Muscle layer of duodenum (tissue), 2 donors: ENCODE measurements around the gene SIL1.
"Not testable (repeated sequence)": the region's sequence is repeated elsewhere in the genome, so short reads cannot be mapped to it uniquely, and the experiment has no call there.

ENCODE experiments used
- H3K27ac ChIP-seq: one replicate; pipeline ENCODE4 v1.7.0; 2013; ENCODE audit warnings: mild to moderate bottlenecking, low read length
- H3K27me3 ChIP-seq: one replicate; pipeline ENCODE4 v1.7.0; 2013; ENCODE audit warnings: low read depth, mild to moderate bottlenecking, control low read depth, low read length
- H3K36me3 ChIP-seq, 2 donors: one replicate each; pipeline ENCODE4 v1.7.0; 2013; ENCODE audit warnings: low read length in 2 of 2, control low read depth in 1 of 2, mild to moderate bottlenecking in 1 of 2; ENCODE audit not compliant: insufficient read depth in 2 of 2, control insufficient read depth in 1 of 2
- H3K4me1 ChIP-seq, 2 donors: one replicate each; pipeline ENCODE4 v1.7.0; 2013; ENCODE audit warnings: low read length in 2 of 2, mild to moderate bottlenecking in 2 of 2, control low read depth in 1 of 2, moderate library complexity in 1 of 2; ENCODE audit not compliant: insufficient read depth in 2 of 2, control insufficient read depth in 1 of 2
- H3K4me3 ChIP-seq, 2 donors: one replicate each; pipeline ENCODE4 v1.7.0; 2013; ENCODE audit warnings: low read length in 2 of 2, low read depth in 1 of 2, mild to moderate bottlenecking in 1 of 2
- H3K9me3 ChIP-seq, 2 donors: one replicate each; pipeline ENCODE4 v1.7.0; 2013; ENCODE audit warnings: low read length in 2 of 2, control low read depth in 1 of 2, mild to moderate bottlenecking in 1 of 2; ENCODE audit not compliant: control insufficient read depth in 1 of 2
- donor health status: healthy.

Gene SIL1

GRCh38 chr5:139046551-139046950 is 151.6 kb downstream of the SIL1 start:
- Histone ChIP-seq H3K4me3 (no peak overlapping the region), H3K27me3 (no peaks in the 10 kb centered on the region), H3K4me1 (peaks cover 5 to 10% of the 10 kb centered on the region in 2 donors)

GRCh38 chr5:139043157-139043905 is 154.8 kb downstream of the SIL1 start:
- no peaks in the 10 kb centered on the region for H3K9me3 ChIP-seq
- no peak overlapping the region for H3K27ac ChIP-seq
- H3K4me1 ChIP-seq: no peaks in the 10 kb centered on the region
- H3K4me3 ChIP-seq: no peak overlapping the region
- no peaks in the 10 kb centered on the region for H3K36me3 ChIP-seq
- H3K27me3 ChIP-seq: no peaks in the 10 kb centered on the region

More at GRCh38 chr5:139046551-139046950, 151.6 kb downstream of the SIL1 start:
- H3K9me3 ChIP-seq: no peaks in the 10 kb centered on the region
- no peak overlapping the region for H3K27ac ChIP-seq
- H3K36me3 ChIP-seq: no peaks in the 10 kb centered on the region

- Histone ChIP-seq H3K4me1 (no peaks in the 10 kb centered on the region), H3K36me3 (no peaks in the 10 kb centered on the region), H3K4me3 (no peak overlapping the region), H3K27me3 (no peaks in the 10 kb centered on the region), H3K9me3 (no peaks in the 10 kb centered on the region), H3K27ac (no peak overlapping the region)
These were observed 158.1 kb downstream of the SIL1 start for GRCh38 chr5:139040081-139040480.

GRCh38 chr5:139038613-139039305 is 159.4 kb downstream of the SIL1 start:
- Histone ChIP-seq H3K9me3 (no peaks in the 10 kb centered on the region), H3K27me3 (no peaks in the 10 kb centered on the region), H3K4me1 (no peaks in the 10 kb centered on the region), H3K4me3 (no peak overlapping the region), H3K36me3 (no peaks in the 10 kb centered on the region), H3K27ac (no peak overlapping the region)

GRCh38 chr5:139037732-139038131 is 160.4 kb downstream of the SIL1 start:
- Histone ChIP-seq H3K27me3 (no peaks in the 10 kb centered on the region), H3K9me3 (no peaks in the 10 kb centered on the region), H3K36me3 (no peaks in the 10 kb centered on the region), H3K4me1 (no peaks in the 10 kb centered on the region), H3K27ac (no peak overlapping the region), H3K4me3 (no peak overlapping the region)

GRCh38 chr5:139036332-139036731 is 161.8 kb downstream of the SIL1 start:
- H3K27ac ChIP-seq, H3K36me3 ChIP-seq, H3K9me3 ChIP-seq, H3K27me3 ChIP-seq, H3K4me3 ChIP-seq, H3K4me1 ChIP-seq: not testable (repeated sequence)

GRCh38 chr5:139027150-139027549 is 171.0 kb downstream of the SIL1 start:
- H3K4me1 ChIP-seq: no peaks in the 10 kb centered on the region
- no peaks in the 10 kb centered on the region for H3K27me3 ChIP-seq
- peaks cover 4 to 6% of the 10 kb centered on the region in 2 donors for H3K36me3 ChIP-seq
- H3K4me3 ChIP-seq: no peak overlapping the region
- no peaks in the 10 kb centered on the region for H3K9me3 ChIP-seq
- H3K27ac ChIP-seq: no peak overlapping the region

GRCh38 chr5:139025651-139026050 is 172.5 kb downstream of the SIL1 start:
- H3K27me3 ChIP-seq: no peaks in the 10 kb centered on the region
- H3K27ac ChIP-seq: no peak overlapping the region
- H3K4me3 ChIP-seq: no peak overlapping the region
- no peaks in the 10 kb centered on the region for H3K9me3 ChIP-seq
- H3K4me1 ChIP-seq: no peaks in the 10 kb centered on the region
- peaks cover 8 to 9% of the 10 kb centered on the region in 2 donors for H3K36me3 ChIP-seq

GRCh38 chr5:139023286-139023685 is 174.9 kb downstream of the SIL1 start:
- no peak overlapping the region for H3K4me3 ChIP-seq
- peaks cover 12 to 22% of the 10 kb centered on the region in 2 donors for H3K36me3 ChIP-seq
- no peaks in the 10 kb centered on the region for H3K4me1 ChIP-seq
- no peaks in the 10 kb centered on the region for H3K27me3 ChIP-seq
- H3K9me3 ChIP-seq: no peaks in the 10 kb centered on the region
- H3K27ac ChIP-seq: no peak overlapping the region

- Histone ChIP-seq H3K4me3 (no peak overlapping the region), H3K4me1 (no peaks in the 10 kb centered on the region), H3K27me3 (no peaks in the 10 kb centered on the region), H3K27ac (no peak overlapping the region), H3K9me3 (no peaks in the 10 kb centered on the region), H3K36me3 (peaks cover 12 to 22% of the 10 kb centered on the region in 2 donors)
These were observed 175.6 kb downstream of the SIL1 start for GRCh38 chr5:139022528-139022927.

- H3K4me1 ChIP-seq: no peaks in the 10 kb centered on the region
- no peak overlapping the region for H3K27ac ChIP-seq
- no peaks in the 10 kb centered on the region for H3K9me3 ChIP-seq
- no peak overlapping the region for H3K4me3 ChIP-seq
- peaks cover 8 to 22% of the 10 kb centered on the region in 2 donors for H3K36me3 ChIP-seq
- H3K27me3 ChIP-seq: no peaks in the 10 kb centered on the region
These were observed 176.8 kb downstream of the SIL1 start for GRCh38 chr5:139021346-139021745.
